Endothelial cell of umbilical vein (primary cell): ENCODE data around the gene TBX2. TPM values are rescaled to one million over a fixed set of nuclear protein-coding genes. Genes with fewer than 3 reads are reported as not detected.

ENCODE experiments used
- BruUV-seq: library from RNA; stranded (reverse); fragments of 400-500 nt; replicated peaks from 2 replicates; lab custom pipeline; 2021; lab: Mats Ljungman, UMichigan
- CTCF ChIA-PET: fragments of 300-600, 350-600 bp; sonication (Branson Sonifier 250); formaldehyde crosslinking; loops from one replicate; lab custom pipeline; 2021; ENCODE audit warnings: antibody characterized with exemption, inconsistent platforms; lab: Charles Lee
- POLR2A ChIA-PET: fragments of 300-600, 350-600 bp; sonication (Branson Sonifier 250); formaldehyde crosslinking; loops from one replicate; lab custom pipeline; 2021; ENCODE audit warnings: antibody characterized with exemption, inconsistent platforms; lab: Charles Lee
- DNase-seq: peaks from one replicate; pipeline ENCODE4 v3.0.0-alpha.2; 2011; ENCODE audit warnings: low read depth, low spot score
- FAIRE-seq: peaks from 2 replicates; lab custom pipeline; 2011; peaks lifted over from hg19 to GRCh38; lab: Jason Lieb, UNC
- H2AFZ ChIP-seq: 2 replicates; pipeline ENCODE4 v1.6.0; 2012; ENCODE audit warnings: low read depth, low read length, control low read depth, inconsistent platforms
- H3K27ac ChIP-seq: 2 replicates; pipeline ENCODE4 v1.5.1; 2011; ENCODE audit warnings: low read depth, mild to moderate bottlenecking, control low read depth, low read length, moderate library complexity; ENCODE audit not compliant: insufficient read depth
- H3K27me3 ChIP-seq, 2 experiments: 2 replicates each; pipeline versions ENCODE4 v1.6.0 to v1.6.1; 2011; ENCODE audit warnings: low read length in 2 of 2, mixed read lengths in 1 of 2; ENCODE audit not compliant: control insufficient read depth in 2 of 2, insufficient read depth in 2 of 2
- H3K36me3 ChIP-seq, 2 experiments: 2 replicates in 1 of 2; 3 replicates in 1 of 2; pipeline ENCODE4 v1.5.1; 2011; ENCODE audit warnings: low read length in 2 of 2, mild to moderate bottlenecking in 1 of 2, moderate library complexity in 1 of 2; ENCODE audit not compliant: control insufficient read depth in 2 of 2, insufficient read depth in 2 of 2; ENCODE audit errors: extremely low read depth in 1 of 2
- H3K4me1 ChIP-seq: 3 replicates; pipeline ENCODE4 v1.5.1; 2011; ENCODE audit warnings: mild to moderate bottlenecking, low read length; ENCODE audit not compliant: control insufficient read depth, insufficient read depth; ENCODE audit errors: extremely low read depth
- H3K4me2 ChIP-seq: 2 replicates; pipeline ENCODE4 v1.6.1; 2011; ENCODE audit warnings: low read length, control low read depth, mixed read lengths; ENCODE audit not compliant: insufficient read depth
- H3K4me3 ChIP-seq, 3 experiments: fragments of 200-600 bp in 1 of 3; sonication (generic), shearing (Covaris generic) in 1 of 3; replicated peaks in 1 of 3; 2 replicates each; pipeline ENCODE4 v1.5.1; 2011 to 2016; ENCODE audit warnings: control low read depth in 3 of 3, low read length in 3 of 3, mild to moderate bottlenecking in 2 of 3, inconsistent platforms in 1 of 3, low read depth in 1 of 3, moderate library complexity in 1 of 3; ENCODE audit not compliant: insufficient read depth in 1 of 3
- H3K79me2 ChIP-seq: 2 replicates; pipeline ENCODE4 v1.6.0; 2012; ENCODE audit warnings: low read length, inconsistent platforms; ENCODE audit not compliant: control insufficient read depth, insufficient read depth
- H3K9ac ChIP-seq: replicated peaks from 2 replicates; pipeline ENCODE3; 2011; ENCODE audit warnings: low read length, control low read depth; ENCODE audit not compliant: insufficient read depth; ENCODE audit errors: extremely low read depth
- H3K9me1 ChIP-seq: replicated peaks from 3 replicates; pipeline ENCODE4 v1.6.0; 2011; ENCODE audit warnings: mild to moderate bottlenecking, low read length; ENCODE audit not compliant: control insufficient read depth, insufficient read depth; ENCODE audit errors: extremely low read depth
- H3K9me3 ChIP-seq: replicated peaks from 2 replicates; pipeline ENCODE4 v1.5.1; 2012; ENCODE audit warnings: low read length, inconsistent platforms; ENCODE audit not compliant: control insufficient read depth, insufficient read depth
- H4K20me1 ChIP-seq: replicated peaks from 2 replicates; pipeline ENCODE3; 2011; ENCODE audit warnings: mild to moderate bottlenecking, low read length; ENCODE audit not compliant: control insufficient read depth, insufficient read depth; ENCODE audit errors: extremely low read depth
- CTCF ChIP-seq, 2 donors: IDR thresholded peaks; 1 replicate in 1 of 2; 2 replicates in 1 of 2; pipeline ENCODE4 v1.5.1; 2011; ENCODE audit warnings: low read length in 2 of 2, mild to moderate bottlenecking in 2 of 2, moderate library complexity in 2 of 2, control low read depth in 1 of 2, inconsistent platforms in 1 of 2, low read depth in 1 of 2; ENCODE audit not compliant: insufficient read depth in 1 of 2; ENCODE audit errors: extremely low read depth in 1 of 2
- EZH2 ChIP-seq: IDR thresholded peaks from 2 replicates; pipeline ENCODE4 v1.6.1; 2012; ENCODE audit warnings: borderline replicate concordance, low read depth, mild to moderate bottlenecking, moderate library complexity, low read length, inconsistent platforms; ENCODE audit not compliant: severe bottlenecking
- FOS ChIP-seq: IDR thresholded peaks from 2 replicates; pipeline ENCODE4 v1.6.1; 2011; ENCODE audit warnings: mild to moderate bottlenecking, low read length, moderate library complexity, borderline replicate concordance; ENCODE audit not compliant: insufficient read depth
- GATA2 ChIP-seq: IDR thresholded peaks from 2 replicates; pipeline ENCODE4 v1.7.0; 2011; ENCODE audit warnings: low read depth, mild to moderate bottlenecking, moderate library complexity, mixed read lengths, low read length; ENCODE audit not compliant: insufficient read length, insufficient read depth
- JUN ChIP-seq: IDR thresholded peaks from 2 replicates; pipeline ENCODE4 v1.6.1; 2011; ENCODE audit warnings: borderline replicate concordance, low read depth; ENCODE audit not compliant: insufficient read length, insufficient read depth
- MAX ChIP-seq: IDR thresholded peaks from 2 replicates; pipeline ENCODE4 v1.6.1; 2011; ENCODE audit not compliant: insufficient read depth, insufficient read length
- MYC ChIP-seq: IDR thresholded peaks from one replicate; pipeline ENCODE4 v1.6.1; 2011; ENCODE audit warnings: mild to moderate bottlenecking, low read depth, low read length
- POLR2A ChIP-seq: IDR thresholded peaks from 2 replicates; pipeline ENCODE4 v1.6.1; 2012; ENCODE audit warnings: low read depth, mild to moderate bottlenecking, control low read depth, low read length
- POLR2AphosphoS5 ChIP-seq: IDR thresholded peaks from 2 replicates; pipeline ENCODE4 v1.6.1; 2012; ENCODE audit warnings: low read depth, mild to moderate bottlenecking, control low read depth, low read length, moderate library complexity; ENCODE audit not compliant: insufficient read depth
- dilution Hi-C: fragments of 300-500 bp; cut with MboI; formaldehyde crosslinking; loops from one replicate; pipeline ENCODE4 v1.15.0; 2019; ENCODE audit warnings: low sequenced_read_pairs; ENCODE audit not compliant: extremely low pct_ligation_motif_present
- intact Hi-C: fragments of 100-400 bp; cut with micrococcal nuclease; formaldehyde crosslinking; loops from one replicate; pipeline ENCODE4 v1.10.0; 2022
- polyA plus RNA-seq, 4 experiments: library from polyadenylated mRNA; depleted of rRNA in 3 of 4; stranded (reverse) in 3 of 4; unstranded in 1 of 4; fragments of >200 nt; gene quantifications; 2 replicates each; pipeline versions ENCODE4 v1.2.1 to v1.2.3, GENCODE V29; 2011 to 2012; ENCODE audit warnings: missing spikeins in 1 of 4
- total RNA-seq: library from RNA; stranded (reverse); gene quantifications from 2 replicates; pipeline ENCODE4 v1.2.3, GENCODE V29; 2021

TBX2 gene
- total and polyA plus RNA-seq, 2 donors (not counting 3 experiments of a cell fraction or from before 2014, with no cell fraction given) = not detected

DNA sequence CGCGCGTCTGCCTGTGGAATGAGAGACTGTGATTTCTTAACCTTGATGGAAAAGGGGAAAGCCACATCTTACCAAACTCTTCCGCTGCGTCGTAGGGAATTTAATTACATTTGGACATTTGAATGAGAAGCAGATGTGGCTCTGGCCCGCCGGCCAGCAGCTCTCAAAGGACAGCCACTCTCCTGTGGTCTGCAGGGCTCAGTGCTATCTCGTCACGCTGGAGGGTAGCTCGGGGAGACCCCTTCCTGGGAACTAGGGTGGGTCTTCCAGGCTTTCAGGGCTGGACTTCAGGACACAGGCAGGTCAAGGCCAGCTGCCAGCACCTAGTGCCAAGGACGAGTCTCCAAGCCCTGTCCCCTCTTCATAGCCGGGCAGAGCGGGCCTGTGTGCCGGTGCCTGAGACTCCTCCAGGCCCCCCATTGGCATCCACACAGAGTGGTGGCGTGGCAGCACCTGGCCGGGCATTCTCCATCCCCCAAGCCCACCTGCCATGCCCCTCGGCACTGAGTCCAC is 15.9 kb upstream of the TBX2 start:
- no peak overlapping the region for H2AFZ ChIP-seq
- no peak overlapping the region for H3K27ac ChIP-seq
- dilution Hi-C loops = no loop called here
- H3K4me3 ChIP-seq = no peak overlapping the region
- H3K36me3 ChIP-seq = no peaks in the 10 kb centered on the region
- H4K20me1 ChIP-seq = no peaks in the 10 kb centered on the region
- H3K4me2 ChIP-seq = no peak overlapping the region
- no peak for FAIRE-seq
- no peaks in the 10 kb centered on the region for H3K79me2 ChIP-seq
- no TSS peak for BruUV-seq
- H3K9ac ChIP-seq = no peak overlapping the region
- TF ChIP-seq CTCF (IDR thresholded peaks at IDR 0.05; ENCODE audit: extremely low read depth in 1 of 2, insufficient read depth in 1 of 2, low read depth in 1 of 2, low read length in 2 of 2) (no peak), MYC (no peak), JUN (no peak), POLR2A (no peak), GATA2 (no peak), MAX (no peak), POLR2AphosphoS5 (no peak), FOS (no peak), EZH2 (no peak)
- ChIA-PET CTCF (interaction anchor here (0.8 to 1.5 kb wide), 2 partner anchors 10 to 412 kb away, joined by 3 to 5 read pairs; no protein-coding TSS in a partner anchor), POLR2A (no interaction called here)
- H3K9me1 ChIP-seq = no peaks in the 10 kb centered on the region
- no peaks in the 10 kb centered on the region for H3K9me3 ChIP-seq
- no peaks in the 10 kb centered on the region for H3K27me3 ChIP-seq
- H3K4me1 ChIP-seq = no peaks in the 10 kb centered on the region
- intact Hi-C loops = no loop called here
- no peak for DNase-seq
